HUES6 (cell line): ENCODE results near the gene USP24.
"Not testable (repeated sequence)": the region's sequence is repeated elsewhere in the genome, so short reads cannot be mapped to it uniquely, and the experiment has no call there.

ENCODE experiments used
- H3K27ac ChIP-seq: 2 replicates; pipeline ENCODE4 v1.7.0; 2013; ENCODE audit warnings: low read depth, mild to moderate bottlenecking, low read length, inconsistent platforms
- H3K27me3 ChIP-seq: 2 replicates; pipeline ENCODE4 v1.6.1; 2013; ENCODE audit warnings: low read length; ENCODE audit not compliant: control insufficient read depth, insufficient read depth
- H3K36me3 ChIP-seq: 2 replicates; pipeline ENCODE4 v1.6.1; 2013; ENCODE audit warnings: low read length; ENCODE audit not compliant: control insufficient read depth, insufficient read depth
- H3K4me1 ChIP-seq: 2 replicates; pipeline ENCODE4 v1.6.1; 2013; ENCODE audit warnings: low read length; ENCODE audit not compliant: control insufficient read depth, insufficient read depth
- H3K4me3 ChIP-seq: 2 replicates; pipeline ENCODE4 v1.5.1; 2013; ENCODE audit warnings: low read depth, low read length
- H3K9ac ChIP-seq: one replicate; pipeline ENCODE4 v1.6.1; 2013; ENCODE audit warnings: mild to moderate bottlenecking, low read length
- H3K9me3 ChIP-seq: 2 replicates; pipeline ENCODE4 v1.6.1; 2013; ENCODE audit warnings: low read depth, low read length; ENCODE audit not compliant: control insufficient read depth, insufficient read depth

USP24 gene

GRCh38 chr1:55211863-55212262 is 3.3 kb downstream of the USP24 start:
- Histone ChIP-seq H3K4me1 (peaks cover 35% of the 10 kb centered on the region), H3K27ac (no peak overlapping the region), H3K36me3 (no peaks in the 10 kb centered on the region), H3K9me3 (no peaks in the 10 kb centered on the region), H3K9ac (no peak overlapping the region), H3K4me3 (no peak overlapping the region; the same call in 1 of the 2 replicates), H3K27me3 (peaks cover 4% of the 10 kb centered on the region; the same call in 1 of the 2 replicates)

- no peaks in the 10 kb centered on the region for H3K27me3 ChIP-seq
- H3K4me3 ChIP-seq: no peak overlapping the region; the same call in 1 of the 2 replicates
- H3K36me3 ChIP-seq: 0 out of 2 replicates have a peak, but pooled peaks cover under 1% of the 10 kb centered on the region
- H3K9me3 ChIP-seq: no peaks in the 10 kb centered on the region
- no peak overlapping the region for H3K27ac ChIP-seq
- H3K4me1 ChIP-seq: peaks cover 29% of the 10 kb centered on the region
- no peak overlapping the region for H3K9ac ChIP-seq
Observed at GRCh38 chr1:55210990-55211801, 4.0 kb downstream of the USP24 start.

- Histone ChIP-seq H3K9ac (no peak overlapping the region), H3K27me3 (no peaks in the 10 kb centered on the region), H3K9me3 (no peaks in the 10 kb centered on the region), H3K36me3 (0 out of 2 replicates have a peak, but pooled peaks cover 3% of the 10 kb centered on the region), H3K4me1 (peaks cover 26% of the 10 kb centered on the region), H3K4me3 (no peak overlapping the region), H3K27ac (no peak overlapping the region)
Observed at GRCh38 chr1:55209247-55209646, 5.9 kb downstream of the USP24 start.

GRCh38 chr1:55206210-55206609 is 9.0 kb downstream of the USP24 start:
- Histone ChIP-seq H3K27ac (no peak overlapping the region), H3K36me3 (0 out of 2 replicates have a peak, but pooled peaks cover 3% of the 10 kb centered on the region), H3K4me3 (no peak overlapping the region), H3K27me3 (no peaks in the 10 kb centered on the region), H3K9ac (no peak overlapping the region), H3K4me1 (peaks cover 13% of the 10 kb centered on the region), H3K9me3 (no peaks in the 10 kb centered on the region)

GRCh38 chr1:55204997-55205396 is 10.2 kb downstream of the USP24 start:
- Histone ChIP-seq H3K27me3 (no peaks in the 10 kb centered on the region), H3K9me3 (0 out of 2 replicates have a peak, but pooled peaks cover 3% of the 10 kb centered on the region), H3K4me1 (peaks cover 8% of the 10 kb centered on the region), H3K27ac (no peak overlapping the region), H3K9ac (no peak overlapping the region), H3K36me3 (peaks cover 5% of the 10 kb centered on the region; the same call in 1 of the 2 replicates), H3K4me3 (no peak overlapping the region)

GRCh38 chr1:55203064-55203463 is 12.1 kb downstream of the USP24 start:
- Histone ChIP-seq H3K27me3 (no peaks in the 10 kb centered on the region), H3K9me3 (0 out of 2 replicates have a peak, but pooled peaks cover 6% of the 10 kb centered on the region), H3K36me3 (peaks cover 15% of the 10 kb centered on the region), H3K4me1 (peaks cover 8% of the 10 kb centered on the region), H3K9ac (no peak overlapping the region), H3K27ac (no peak overlapping the region), H3K4me3 (no peak overlapping the region)

- Histone ChIP-seq H3K4me3 (no peak overlapping the region), H3K9me3 (0 out of 2 replicates have a peak, but pooled peaks cover 6% of the 10 kb centered on the region), H3K27me3 (no peaks in the 10 kb centered on the region), H3K36me3 (peaks cover 12% of the 10 kb centered on the region), H3K27ac (no peak overlapping the region), H3K9ac (no peak overlapping the region), H3K4me1 (peaks cover 8% of the 10 kb centered on the region)
Observed at GRCh38 chr1:55200667-55201066, 14.5 kb downstream of the USP24 start.

- H3K36me3 ChIP-seq: peaks cover 12% of the 10 kb centered on the region
- H3K4me3 ChIP-seq, H3K9ac ChIP-seq, H3K4me1 ChIP-seq, H3K9me3 ChIP-seq, H3K27ac ChIP-seq, H3K27me3 ChIP-seq: not testable (repeated sequence)
Observed at GRCh38 chr1:55199735-55200134, 15.4 kb downstream of the USP24 start.

- Histone ChIP-seq H3K4me1 (peaks cover 8% of the 10 kb centered on the region), H3K4me3 (no peak overlapping the region), H3K9ac (no peak overlapping the region), H3K27me3 (no peaks in the 10 kb centered on the region), H3K9me3 (0 out of 2 replicates have a peak, but pooled peaks cover 6% of the 10 kb centered on the region), H3K36me3 (peaks cover 12% of the 10 kb centered on the region), H3K27ac (no peak overlapping the region)
Observed at GRCh38 chr1:55198044-55198443, 17.1 kb downstream of the USP24 start.

GRCh38 chr1:55197099-55197498 is 18.1 kb downstream of the USP24 start:
- Histone ChIP-seq H3K27me3 (no peaks in the 10 kb centered on the region), H3K36me3 (peaks cover 12% of the 10 kb centered on the region), H3K27ac (no peak overlapping the region), H3K4me1 (peaks cover 6% of the 10 kb centered on the region), H3K4me3 (no peak overlapping the region), H3K9me3 (0 out of 2 replicates have a peak, but pooled peaks cover 6% of the 10 kb centered on the region), H3K9ac (no peak overlapping the region)

- H3K9me3 ChIP-seq: 0 out of 2 replicates have a peak, but pooled peaks cover 6% of the 10 kb centered on the region
- H3K27ac ChIP-seq: no peak overlapping the region
- H3K27me3 ChIP-seq: no peaks in the 10 kb centered on the region
- H3K4me3 ChIP-seq: no peak overlapping the region
- peaks cover under 1% of the 10 kb centered on the region; the same call in 1 of the 2 replicates for H3K4me1 ChIP-seq
- H3K9ac ChIP-seq: no peak overlapping the region
- H3K36me3 ChIP-seq: peaks cover 12% of the 10 kb centered on the region
Observed at GRCh38 chr1:55196433-55197035, 18.6 kb downstream of the USP24 start.
